Measurements from ENCODE around the gene SH3RF3.

DNA sequence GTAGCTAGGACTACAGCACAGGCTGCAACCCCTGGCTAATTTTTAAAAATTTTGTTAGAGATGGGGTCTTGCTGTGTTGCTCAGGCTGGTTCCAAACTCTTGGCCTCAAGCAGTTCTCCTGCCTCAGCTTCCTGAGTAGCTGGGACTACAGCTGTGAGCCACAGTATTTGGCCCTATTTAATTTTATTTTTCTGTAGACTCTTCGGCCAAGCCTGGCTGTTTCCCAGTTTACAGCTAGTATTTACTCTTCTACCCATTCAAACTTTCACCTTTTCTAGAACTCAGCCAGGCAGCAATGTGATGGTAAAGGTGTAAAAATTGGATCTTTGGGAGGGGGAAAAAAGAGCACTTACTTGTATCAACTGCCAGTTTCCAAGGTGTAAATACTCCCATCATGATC lies 35.3 kb downstream of the SH3RF3 start:
- TF ChIP-seq, protein P1, sequence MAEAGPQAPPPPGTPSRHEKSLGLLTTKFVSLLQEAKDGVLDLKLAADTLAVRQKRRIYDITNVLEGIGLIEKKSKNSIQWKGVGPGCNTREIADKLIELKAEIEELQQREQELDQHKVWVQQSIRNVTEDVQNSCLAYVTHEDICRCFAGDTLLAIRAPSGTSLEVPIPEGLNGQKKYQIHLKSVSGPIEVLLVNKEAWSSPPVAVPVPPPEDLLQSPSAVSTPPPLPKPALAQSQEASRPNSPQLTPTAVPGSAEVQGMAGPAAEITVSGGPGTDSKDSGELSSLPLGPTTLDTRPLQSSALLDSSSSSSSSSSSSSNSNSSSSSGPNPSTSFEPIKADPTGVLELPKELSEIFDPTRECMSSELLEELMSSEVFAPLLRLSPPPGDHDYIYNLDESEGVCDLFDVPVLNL (IDR thresholded peaks at IDR 0.05; ENCODE audit: low read depth, low read length) = no peak
- no peak for TF ChIP-seq SMC3 (IDR thresholded peaks at IDR 0.05; ENCODE audit: borderline replicate concordance, low read length)
- no peak for TF ChIP-seq CTCF (IDR thresholded peaks at IDR 0.05 in 2 of 3, conservative IDR thresholded peaks at IDR 0.05 in 1 of 3; ENCODE audit: control insufficient read depth in 2 of 3, extremely low read depth in 1 of 3, insufficient read depth in 1 of 3, low read depth in 3 of 3, low read length in 3 of 3)
- no peak for TF ChIP-seq ATF3 (IDR thresholded peaks at IDR 0.05; ENCODE audit: borderline replicate concordance, extremely low read depth, low read depth, low read length)
- no peak for TF ChIP-seq POLR2AphosphoS5 (IDR thresholded peaks at IDR 0.05; ENCODE audit: low read length)
- TF ChIP-seq ZNF274 (IDR thresholded peaks at IDR 0.05; ENCODE audit: insufficient read depth, insufficient read length) = no peak
- no peak for TF ChIP-seq TAF1 (IDR thresholded peaks at IDR 0.05; ENCODE audit: borderline replicate concordance, low read depth, low read length)

Measured in GM12878 (cell line).